ENCODE data around the gene CERS3.

The CERS3 gene

DNA sequence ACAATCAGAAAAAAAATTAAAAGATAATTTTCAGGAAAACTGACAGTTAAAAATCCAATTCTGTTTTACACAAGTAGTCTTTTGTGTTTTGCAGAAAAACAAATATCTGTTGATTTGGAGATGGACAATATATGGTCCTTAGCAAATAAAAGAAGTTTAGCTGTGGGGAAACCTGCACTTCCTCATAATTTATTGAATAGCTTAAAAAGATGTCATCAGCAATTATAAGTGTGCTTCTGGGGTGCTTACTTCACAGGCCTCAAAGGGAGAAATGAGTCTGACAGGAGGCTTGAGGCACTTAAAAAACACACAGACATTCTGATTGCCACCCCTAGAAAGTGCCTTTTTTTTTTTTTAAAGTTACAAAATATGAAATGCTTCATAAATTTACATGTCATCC lies 31.6 kb upstream of the CERS3 start:
- TF ChIP-seq CTCF (IDR thresholded peaks at IDR 0.05; ENCODE audit: borderline replicate concordance, extremely low read depth, low read length, poor library complexity, severe bottlenecking) (no peak), EZH2 (IDR thresholded peaks at IDR 0.05; ENCODE audit: borderline replicate concordance, low read depth, low read length, severe bottlenecking) (no peak)
- Histone ChIP-seq H3K4me2 (ENCODE audit: insufficient read depth, low read length) (no peak overlapping the region), H3K9ac (ENCODE audit: low read depth, low read length) (no peak overlapping the region), H3K27ac (ENCODE audit: low read length) (no peak overlapping the region), H3K36me3 (ENCODE audit: insufficient read depth, low read length) (no peaks in the 10 kb centered on the region), H3K4me3 (ENCODE audit: low read depth in 1 of 2, low read length in 2 of 2) (no peak overlapping the region), H3K79me2 (ENCODE audit: insufficient read depth, low read length) (no peaks in the 10 kb centered on the region), H3K27me3 (ENCODE audit: insufficient read depth, low read length, poor library complexity) (no peaks in the 10 kb centered on the region), H2AFZ (ENCODE audit: low read depth, low read length) (no peak overlapping the region), H3K4me1 (ENCODE audit: insufficient read depth, low read length) (no peaks in the 10 kb centered on the region), H4K20me1 (ENCODE audit: insufficient read depth, low read length) (no peaks in the 10 kb centered on the region), H3K9me3 (ENCODE audit: insufficient read depth, low read length, severe bottlenecking) (no peaks in the 10 kb centered on the region)
- DNase-seq: no peak
- ATAC-seq (ENCODE audit: insufficient read depth, low read depth): no peak

DNA sequence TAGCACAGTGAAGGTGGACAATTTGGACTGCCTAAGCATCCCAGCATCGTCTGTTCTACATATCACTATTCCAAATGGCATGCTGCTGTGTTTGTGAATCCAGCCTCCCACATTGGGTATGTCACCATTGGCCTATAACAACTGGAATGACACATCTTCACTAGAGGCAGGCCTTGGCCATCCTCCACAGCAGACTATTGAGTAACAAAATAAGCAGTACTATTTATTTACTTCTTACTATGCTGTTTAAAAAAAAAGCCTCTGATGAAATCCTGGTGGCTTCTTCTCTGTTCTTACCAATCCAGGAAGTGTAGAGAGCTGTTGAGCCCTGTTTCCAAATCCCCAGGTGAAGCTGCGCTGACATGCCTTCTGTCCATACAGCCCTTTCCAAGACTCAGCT lies 30.6 kb upstream of the CERS3 start:
- no peak overlapping the region for H3K9ac ChIP-seq (ENCODE audit: low read depth, low read length)
- no peaks in the 10 kb centered on the region for H3K79me2 ChIP-seq (ENCODE audit: insufficient read depth, low read length)
- no peaks in the 10 kb centered on the region for H3K4me1 ChIP-seq (ENCODE audit: insufficient read depth, low read length)
- no peaks in the 10 kb centered on the region for H3K9me3 ChIP-seq (ENCODE audit: insufficient read depth, low read length, severe bottlenecking)
- ATAC-seq (ENCODE audit: insufficient read depth, low read depth) (no peak), DNase-seq (no peak)
- no peak overlapping the region for H2AFZ ChIP-seq (ENCODE audit: low read depth, low read length)
- no peaks in the 10 kb centered on the region for H4K20me1 ChIP-seq (ENCODE audit: insufficient read depth, low read length)
- no peak overlapping the region for H3K27ac ChIP-seq (ENCODE audit: low read length)
- no peaks in the 10 kb centered on the region for H3K36me3 ChIP-seq (ENCODE audit: insufficient read depth, low read length)
- TF ChIP-seq EZH2 (IDR thresholded peaks at IDR 0.05; ENCODE audit: borderline replicate concordance, low read depth, low read length, severe bottlenecking) (no peak), CTCF (IDR thresholded peaks at IDR 0.05; ENCODE audit: borderline replicate concordance, extremely low read depth, low read length, poor library complexity, severe bottlenecking) (no peak)
- H3K4me2 ChIP-seq (ENCODE audit: insufficient read depth, low read length): no peak overlapping the region
- H3K27me3 ChIP-seq (ENCODE audit: insufficient read depth, low read length, poor library complexity): no peaks in the 10 kb centered on the region
- no peak overlapping the region for H3K4me3 ChIP-seq (ENCODE audit: low read depth in 1 of 2, low read length in 2 of 2)

DNA sequence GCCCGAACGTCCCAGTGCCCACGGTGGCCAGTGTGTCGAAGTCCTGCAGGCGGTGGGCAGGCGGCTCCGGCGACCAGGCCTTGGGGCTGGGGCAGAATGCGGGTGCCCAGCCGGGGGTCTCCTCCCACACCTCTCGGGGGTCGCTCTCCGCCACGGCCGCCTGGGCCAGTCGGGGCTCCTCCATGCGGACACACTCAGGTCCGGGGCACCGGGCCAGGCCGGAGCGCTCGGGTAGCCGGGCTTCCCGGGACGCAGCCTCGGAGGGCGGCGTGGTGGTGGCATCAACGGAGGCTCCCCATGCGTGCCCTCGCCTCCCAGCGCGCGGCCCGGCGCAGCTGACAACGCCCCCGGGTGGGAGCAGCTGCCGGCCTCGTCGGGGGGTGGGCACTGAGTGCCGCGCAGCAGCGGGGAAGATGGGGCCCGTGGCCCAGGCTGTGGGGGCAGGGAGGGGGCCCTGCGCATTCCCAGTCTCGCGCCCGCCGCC lies 30.1 kb upstream of the CERS3 start:
- no peak for DNase-seq
- no peaks in the 10 kb centered on the region for H4K20me1 ChIP-seq (ENCODE audit: insufficient read depth, low read length)
- H3K36me3 ChIP-seq (ENCODE audit: insufficient read depth, low read length): no peaks in the 10 kb centered on the region
- no peak overlapping the region for H3K27ac ChIP-seq (ENCODE audit: low read length)
- H3K79me2 ChIP-seq (ENCODE audit: insufficient read depth, low read length): no peaks in the 10 kb centered on the region
- no peak overlapping the region for H3K4me3 ChIP-seq (ENCODE audit: low read depth in 1 of 2, low read length in 2 of 2)
- H3K4me1 ChIP-seq (ENCODE audit: insufficient read depth, low read length): no peaks in the 10 kb centered on the region
- H3K9ac ChIP-seq (ENCODE audit: low read depth, low read length): no peak overlapping the region
- no peak overlapping the region for H3K4me2 ChIP-seq (ENCODE audit: insufficient read depth, low read length)
- no peaks in the 10 kb centered on the region for H3K9me3 ChIP-seq (ENCODE audit: insufficient read depth, low read length, severe bottlenecking)
- TF ChIP-seq CTCF (IDR thresholded peaks at IDR 0.05; ENCODE audit: borderline replicate concordance, extremely low read depth, low read length, poor library complexity, severe bottlenecking) (no peak), EZH2 (IDR thresholded peaks at IDR 0.05; ENCODE audit: borderline replicate concordance, low read depth, low read length, severe bottlenecking) (no peak)
- H3K27me3 ChIP-seq (ENCODE audit: insufficient read depth, low read length, poor library complexity): no peaks in the 10 kb centered on the region
- ATAC-seq (ENCODE audit: insufficient read depth, low read depth): no peak
- H2AFZ ChIP-seq (ENCODE audit: low read depth, low read length): no peak overlapping the region

DNA sequence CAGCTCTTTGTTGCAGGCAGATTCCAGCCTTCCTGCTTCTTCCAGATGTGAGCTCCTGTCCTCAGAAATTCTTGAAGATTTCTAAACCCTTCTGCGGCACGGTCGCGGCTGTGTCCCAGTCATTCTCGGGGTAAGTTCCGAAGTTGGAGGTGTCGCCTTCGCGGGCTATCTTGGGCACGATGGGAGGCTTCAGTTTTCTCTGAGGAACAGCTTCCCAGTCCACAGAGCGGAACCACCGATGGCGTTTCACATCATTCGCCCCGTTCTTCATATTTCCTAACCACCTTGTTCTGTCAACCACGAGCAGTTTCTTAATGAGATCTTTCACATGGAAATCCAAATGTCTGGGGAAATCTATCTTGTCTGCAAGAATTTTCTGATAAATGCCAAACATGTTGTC lies 24.7 kb upstream of the CERS3 start:
- no peak overlapping the region for H3K9ac ChIP-seq (ENCODE audit: low read depth, low read length)
- no peak for TF ChIP-seq CTCF (IDR thresholded peaks at IDR 0.05; ENCODE audit: borderline replicate concordance, extremely low read depth, low read length, poor library complexity, severe bottlenecking)
- no peak for TF ChIP-seq EZH2 (IDR thresholded peaks at IDR 0.05; ENCODE audit: borderline replicate concordance, low read depth, low read length, severe bottlenecking)
- H4K20me1 ChIP-seq (ENCODE audit: insufficient read depth, low read length): no peaks in the 10 kb centered on the region
- H3K4me2 ChIP-seq (ENCODE audit: insufficient read depth, low read length): no peak overlapping the region
- ATAC-seq (ENCODE audit: insufficient read depth, low read depth) (no peak), DNase-seq (no peak)
- H3K27me3 ChIP-seq (ENCODE audit: insufficient read depth, low read length, poor library complexity): no peaks in the 10 kb centered on the region
- no peaks in the 10 kb centered on the region for H3K4me1 ChIP-seq (ENCODE audit: insufficient read depth, low read length)
- no peaks in the 10 kb centered on the region for H3K9me3 ChIP-seq (ENCODE audit: insufficient read depth, low read length, severe bottlenecking)
- no peaks in the 10 kb centered on the region for H3K79me2 ChIP-seq (ENCODE audit: insufficient read depth, low read length)
- no peak overlapping the region for H2AFZ ChIP-seq (ENCODE audit: low read depth, low read length)
- no peaks in the 10 kb centered on the region; the same call in 1 of the 2 replicates for H3K36me3 ChIP-seq (ENCODE audit: insufficient read depth, low read length)
- H3K4me3 ChIP-seq (ENCODE audit: low read depth in 1 of 2, low read length in 2 of 2): no peak overlapping the region
- H3K27ac ChIP-seq (ENCODE audit: low read length): no peak overlapping the region

Data from DND-41 (cell line).